Type B pancreatic cell (in vitro differentiated cells): ENCODE data around the gene SLC38A2. TPM values are rescaled to one million over a fixed set of nuclear protein-coding genes. Genes with fewer than 3 reads are reported as not detected.

Experiments used
- DNase-seq: peaks from one replicate; pipeline ENCODE4 v3.0.0; 2021; ENCODE audit warnings: mixed read lengths; ENCODE audit not compliant: unreplicated experiment; ENCODE audit errors: extremely low spot score
- H3K27ac Mint-ChIP-seq: 2 replicates; pipeline ENCODE4 v1.8.0; 2021; ENCODE audit warnings: mild to moderate bottlenecking, mixed read lengths
- H3K27me3 Mint-ChIP-seq: 2 replicates; pipeline ENCODE4 v1.8.0; 2021; ENCODE audit warnings: mixed read lengths
- H3K36me3 Mint-ChIP-seq: 2 replicates; pipeline ENCODE4 v1.8.0; 2021; ENCODE audit warnings: mixed read lengths
- H3K4me1 Mint-ChIP-seq: one replicate; pipeline ENCODE4 v1.8.0; 2021; ENCODE audit warnings: mixed read lengths; ENCODE audit not compliant: unreplicated experiment
- H3K4me3 Mint-ChIP-seq: 2 replicates; pipeline ENCODE4 v1.8.0; 2021; ENCODE audit warnings: mild to moderate bottlenecking, mixed read lengths
- H3K9me3 Mint-ChIP-seq: 2 replicates; pipeline ENCODE4 v1.8.0; 2021; ENCODE audit warnings: mixed read lengths
- total RNA-seq: library from RNA; stranded (reverse); gene quantifications from 2 replicates; pipeline ENCODE4 v1.2.1, GENCODE V29; 2021; ENCODE audit warnings: low replicate concordance
- TF ChIP-seq, protein P1 (sequence below): fragments of 200-600 bp; sonication (generic); conservative IDR thresholded peaks from 2 replicates; pipeline ENCODE4 v1.5.0; 2021; ENCODE audit warnings: antibody characterized with exemption, mild to moderate bottlenecking

SLC38A2 gene
- total RNA-seq, 1 donor from 2014 or later, result 204 TPM

DNA sequence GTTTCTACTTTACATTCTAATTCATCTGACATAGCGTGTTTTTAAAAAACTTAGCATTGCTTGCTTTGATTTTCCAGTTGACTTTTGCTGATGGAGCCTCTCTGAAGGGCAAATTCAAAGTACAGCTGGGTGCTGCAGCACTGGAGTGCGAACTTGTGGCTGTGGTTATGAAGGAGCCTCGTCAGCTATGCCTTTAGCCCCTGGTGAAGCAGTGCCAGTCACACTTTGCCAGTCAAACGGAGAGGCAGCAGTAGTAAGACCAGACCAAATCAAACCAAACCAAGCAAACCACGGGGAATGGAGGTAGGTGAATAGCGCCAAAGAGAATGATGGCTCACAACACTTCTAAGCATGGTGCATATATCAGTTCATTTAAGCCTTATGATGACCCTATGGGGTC lies 15.1 kb upstream of the SLC38A2 start:
- peaks cover 4% of the 10 kb centered on the region for H3K9me3 Mint-ChIP-seq

DNA sequence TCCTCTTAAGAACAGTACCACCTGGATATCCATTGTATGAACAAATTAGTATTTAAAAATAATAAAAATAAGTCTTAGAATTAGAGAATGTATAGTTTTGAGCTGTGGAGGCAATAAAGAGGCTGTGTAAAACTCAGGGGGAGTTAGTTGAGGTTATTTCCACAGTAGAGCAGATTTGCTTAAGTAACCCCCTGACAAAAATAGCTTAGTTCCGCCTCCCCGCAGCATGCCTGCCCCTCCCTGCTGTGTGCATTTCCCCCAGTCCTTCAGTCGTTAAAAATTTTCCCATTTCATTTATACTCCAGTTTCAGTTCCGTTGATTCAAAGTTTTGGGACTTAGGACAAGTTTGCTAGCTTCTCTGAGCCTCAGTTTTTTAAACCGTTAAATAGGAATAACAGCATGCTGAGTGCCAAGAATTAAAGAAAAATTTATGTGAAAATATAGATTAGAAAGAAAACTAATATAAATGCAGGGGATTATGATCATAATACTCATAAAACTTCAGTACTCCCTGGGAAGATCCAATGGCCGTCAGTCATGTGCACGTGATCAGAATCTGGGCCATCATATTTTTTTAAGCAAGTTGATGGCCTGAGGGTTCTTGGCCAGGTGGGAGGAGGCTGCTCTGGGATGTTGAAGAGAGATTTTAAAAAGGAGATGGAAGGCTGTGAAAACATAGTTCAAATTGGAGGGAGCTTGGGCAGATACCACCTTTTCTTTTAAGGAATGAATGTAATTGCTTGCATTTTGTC lies 14.5 kb upstream of the SLC38A2 start:
- no peak for DNase-seq
- Mint-ChIP-seq H3K4me3 (peak overlapping the region; percentile 41), H3K27me3 (no peaks in the 10 kb centered on the region), H3K4me1 (peaks cover 49% of the 10 kb centered on the region), H3K27ac (peak overlapping the region; percentile 20), H3K9me3 (peaks cover 4% of the 10 kb centered on the region), H3K36me3 (peaks cover 3% of the 10 kb centered on the region)
- TF ChIP-seq, protein P1, sequence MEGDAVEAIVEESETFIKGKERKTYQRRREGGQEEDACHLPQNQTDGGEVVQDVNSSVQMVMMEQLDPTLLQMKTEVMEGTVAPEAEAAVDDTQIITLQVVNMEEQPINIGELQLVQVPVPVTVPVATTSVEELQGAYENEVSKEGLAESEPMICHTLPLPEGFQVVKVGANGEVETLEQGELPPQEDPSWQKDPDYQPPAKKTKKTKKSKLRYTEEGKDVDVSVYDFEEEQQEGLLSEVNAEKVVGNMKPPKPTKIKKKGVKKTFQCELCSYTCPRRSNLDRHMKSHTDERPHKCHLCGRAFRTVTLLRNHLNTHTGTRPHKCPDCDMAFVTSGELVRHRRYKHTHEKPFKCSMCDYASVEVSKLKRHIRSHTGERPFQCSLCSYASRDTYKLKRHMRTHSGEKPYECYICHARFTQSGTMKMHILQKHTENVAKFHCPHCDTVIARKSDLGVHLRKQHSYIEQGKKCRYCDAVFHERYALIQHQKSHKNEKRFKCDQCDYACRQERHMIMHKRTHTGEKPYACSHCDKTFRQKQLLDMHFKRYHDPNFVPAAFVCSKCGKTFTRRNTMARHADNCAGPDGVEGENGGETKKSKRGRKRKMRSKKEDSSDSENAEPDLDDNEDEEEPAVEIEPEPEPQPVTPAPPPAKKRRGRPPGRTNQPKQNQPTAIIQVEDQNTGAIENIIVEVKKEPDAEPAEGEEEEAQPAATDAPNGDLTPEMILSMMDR, result no peak

More for the DNA sequence above, 15.1 kb upstream of the SLC38A2 start:
- TF ChIP-seq, protein P1, result no peak
- Mint-ChIP-seq H3K4me1 (peaks cover 55% of the 10 kb centered on the region), H3K27ac (peak overlapping the region; percentile 20), H3K36me3 (peaks cover 3% of the 10 kb centered on the region), H3K27me3 (no peaks in the 10 kb centered on the region), H3K4me3 (no peak overlapping the region)
- DNase-seq, result no peak

DNA sequence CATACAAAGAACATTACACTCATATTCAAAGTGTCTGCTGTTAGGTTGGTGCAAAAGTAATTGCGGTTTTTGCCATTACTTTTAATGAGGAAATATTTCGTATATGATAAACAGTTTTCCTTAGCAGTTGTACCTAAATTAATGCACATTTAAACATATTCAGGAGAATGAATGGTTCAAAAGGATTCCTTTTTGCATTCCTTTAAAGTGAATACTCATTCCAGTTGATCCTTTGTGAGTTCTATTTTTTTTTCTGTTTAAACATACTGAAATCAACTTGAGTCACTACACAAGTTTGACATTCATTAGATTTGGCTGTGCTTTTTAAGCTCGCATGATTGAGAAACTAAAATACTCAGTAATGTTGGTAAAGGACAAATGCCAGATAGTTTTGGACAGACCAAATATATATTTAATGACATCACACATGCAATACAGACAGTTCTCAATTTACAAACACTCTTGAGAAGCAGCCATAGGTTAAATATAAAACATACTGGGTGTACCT lies 13.8 kb upstream of the SLC38A2 start:
- peaks cover 4% of the 10 kb centered on the region for H3K9me3 Mint-ChIP-seq

DNA sequence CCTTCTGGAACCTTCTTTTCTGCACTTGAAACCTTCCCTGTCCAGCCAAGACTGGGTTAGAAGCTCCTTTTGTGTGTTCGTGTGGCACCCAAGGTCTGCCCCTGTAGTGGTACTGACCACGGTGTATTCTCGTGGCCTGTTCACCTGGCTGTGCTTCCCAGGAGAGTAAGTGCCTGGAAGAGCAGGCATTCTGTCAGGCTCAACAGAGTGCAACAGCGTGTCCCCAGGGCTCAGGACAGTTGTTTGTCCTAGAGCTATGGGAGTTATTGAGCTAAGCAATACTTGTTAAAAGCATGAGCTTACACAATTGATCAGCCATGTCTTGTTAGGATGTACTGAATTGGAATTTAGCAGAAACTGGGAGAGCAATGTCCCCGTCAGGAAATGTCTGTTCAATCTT lies 12.9 kb upstream of the SLC38A2 start:
- TF ChIP-seq, protein P1, result no peak
- H3K4me3 Mint-ChIP-seq, result peak overlapping the region; percentile 78
- H3K36me3 Mint-ChIP-seq, result peaks cover 3% of the 10 kb centered on the region
- H3K27me3 Mint-ChIP-seq, result no peaks in the 10 kb centered on the region
- no peak for DNase-seq
- H3K4me1 Mint-ChIP-seq, result peaks cover 41% of the 10 kb centered on the region
- peak overlapping the region; percentile 97 for H3K27ac Mint-ChIP-seq
- no peaks in the 10 kb centered on the region for H3K9me3 Mint-ChIP-seq

More for the DNA sequence above, 13.8 kb upstream of the SLC38A2 start:
- TF ChIP-seq, protein P1, result no peak
- no peak overlapping the region for H3K4me3 Mint-ChIP-seq
- peaks cover 3% of the 10 kb centered on the region for H3K36me3 Mint-ChIP-seq
- H3K27me3 Mint-ChIP-seq, result no peaks in the 10 kb centered on the region
- peaks cover 49% of the 10 kb centered on the region for H3K4me1 Mint-ChIP-seq
- H3K27ac Mint-ChIP-seq, result no peak overlapping the region
- DNase-seq, result no peak

DNA sequence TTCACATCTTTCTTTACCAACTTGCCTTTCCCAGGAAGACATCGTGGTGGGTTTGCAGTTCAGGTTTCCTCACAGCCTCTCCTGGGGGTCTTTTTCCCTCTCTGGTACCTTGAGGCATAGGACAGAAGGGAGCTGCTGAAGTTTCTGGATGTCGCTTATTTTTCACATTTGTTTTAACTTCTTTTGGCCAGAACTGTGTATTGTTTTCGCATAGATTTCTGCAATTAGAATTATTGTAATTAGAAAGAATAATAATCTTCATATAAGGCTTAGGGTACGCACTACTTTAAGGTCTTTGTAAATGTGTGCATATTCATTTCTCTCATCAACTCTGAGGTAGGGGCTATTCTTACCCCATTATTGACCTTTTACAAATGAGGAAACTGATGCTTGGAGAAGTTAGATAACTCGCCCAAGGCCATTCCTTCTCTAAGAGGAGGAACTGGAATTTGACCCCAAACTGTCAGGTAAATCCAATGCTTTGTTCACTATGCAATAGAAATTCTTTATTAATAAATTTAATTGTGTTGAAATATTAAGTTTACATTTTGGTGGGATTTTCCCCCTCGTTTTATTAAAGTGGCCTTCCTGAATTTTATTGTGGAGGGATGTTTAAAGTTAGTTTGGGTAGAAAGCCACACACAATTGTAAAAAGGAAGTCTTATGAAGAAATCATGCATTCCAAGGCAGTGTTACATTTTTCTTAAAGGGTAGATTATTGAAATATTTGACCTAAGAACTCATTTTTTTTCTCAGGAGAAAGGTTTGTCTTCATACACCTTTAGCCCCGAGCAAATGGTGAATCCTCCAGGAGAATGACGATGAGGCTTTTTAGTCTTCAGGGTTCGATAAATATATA lies 12.1 kb upstream of the SLC38A2 start:
- peaks cover 40% of the 10 kb centered on the region for H3K4me1 Mint-ChIP-seq
- H3K27me3 Mint-ChIP-seq, result no peaks in the 10 kb centered on the region
- peaks cover 3% of the 10 kb centered on the region for H3K36me3 Mint-ChIP-seq
- DNase-seq, result no peak
- TF ChIP-seq, protein P1, result no peak
- peak overlapping the region; percentile 97 for H3K27ac Mint-ChIP-seq
- no peaks in the 10 kb centered on the region for H3K9me3 Mint-ChIP-seq
- peak overlapping the region; percentile 91 for H3K4me3 Mint-ChIP-seq
